ENCODE data around the gene TFPI.

TFPI gene

DNA sequence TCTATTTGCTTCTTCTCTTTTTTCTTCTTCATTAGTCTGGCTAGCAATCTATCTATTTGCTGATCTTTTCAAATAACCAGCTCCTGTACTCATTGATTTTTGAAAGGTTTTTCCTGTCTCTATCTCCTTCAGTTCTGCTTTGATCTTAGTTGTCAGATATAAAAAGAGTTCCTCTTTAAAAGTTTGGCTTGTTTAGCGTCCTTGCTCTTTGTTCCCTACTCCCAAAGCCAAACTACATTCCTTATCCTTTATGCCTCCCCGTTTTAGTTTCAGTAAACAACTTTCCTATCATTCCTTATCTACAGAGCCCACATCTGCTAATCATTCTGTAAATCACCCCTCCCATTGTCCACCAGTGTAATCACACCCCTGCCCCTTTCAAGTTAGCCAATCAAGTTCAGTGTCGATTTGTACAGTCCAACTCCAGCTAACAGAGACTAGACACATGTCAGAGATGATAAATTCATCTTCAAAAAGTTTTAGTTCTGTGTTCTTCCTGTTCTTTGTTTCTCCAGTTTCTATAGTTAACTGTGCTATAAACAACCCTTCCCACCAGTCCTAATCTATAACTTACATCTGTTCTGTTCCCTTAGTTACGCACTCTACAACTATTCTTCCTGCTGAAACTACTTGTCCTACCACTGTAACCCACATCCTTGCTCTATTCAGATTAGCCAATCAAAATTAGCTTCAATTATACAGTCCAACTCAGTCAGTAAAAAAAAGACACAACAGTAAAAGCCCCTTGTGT is 44.4 kb downstream of the TFPI start:
- H3K9ac ChIP-seq (ENCODE audit: low read length): no peak overlapping the region
- no peaks in the 10 kb centered on the region for H3K9me2 ChIP-seq (replicated peaks; ENCODE audit: insufficient read depth, low read length)
- no peaks in the 10 kb centered on the region for H3K9me3 ChIP-seq (ENCODE audit: insufficient read depth, low read length)
- no peaks in the 10 kb centered on the region for H3K36me3 ChIP-seq (ENCODE audit: low read length)
- H2AFZ ChIP-seq (ENCODE audit: low read depth, low read length, severe bottlenecking): no peak overlapping the region
- H3F3A ChIP-seq (ENCODE audit: insufficient read depth): no peaks in the 10 kb centered on the region
- H3K27me3 ChIP-seq (ENCODE audit: low read length): no peaks in the 10 kb centered on the region
- no peak overlapping the region for H3K4me2 ChIP-seq (ENCODE audit: low read depth, low read length, poor library complexity, severe bottlenecking)
- H3K4me3 ChIP-seq (ENCODE audit: insufficient read depth, low read length, poor library complexity, severe bottlenecking): no peak overlapping the region
- H3K27ac ChIP-seq (ENCODE audit: low read depth, low read length): no peak overlapping the region
- TF ChIP-seq, protein P1, sequence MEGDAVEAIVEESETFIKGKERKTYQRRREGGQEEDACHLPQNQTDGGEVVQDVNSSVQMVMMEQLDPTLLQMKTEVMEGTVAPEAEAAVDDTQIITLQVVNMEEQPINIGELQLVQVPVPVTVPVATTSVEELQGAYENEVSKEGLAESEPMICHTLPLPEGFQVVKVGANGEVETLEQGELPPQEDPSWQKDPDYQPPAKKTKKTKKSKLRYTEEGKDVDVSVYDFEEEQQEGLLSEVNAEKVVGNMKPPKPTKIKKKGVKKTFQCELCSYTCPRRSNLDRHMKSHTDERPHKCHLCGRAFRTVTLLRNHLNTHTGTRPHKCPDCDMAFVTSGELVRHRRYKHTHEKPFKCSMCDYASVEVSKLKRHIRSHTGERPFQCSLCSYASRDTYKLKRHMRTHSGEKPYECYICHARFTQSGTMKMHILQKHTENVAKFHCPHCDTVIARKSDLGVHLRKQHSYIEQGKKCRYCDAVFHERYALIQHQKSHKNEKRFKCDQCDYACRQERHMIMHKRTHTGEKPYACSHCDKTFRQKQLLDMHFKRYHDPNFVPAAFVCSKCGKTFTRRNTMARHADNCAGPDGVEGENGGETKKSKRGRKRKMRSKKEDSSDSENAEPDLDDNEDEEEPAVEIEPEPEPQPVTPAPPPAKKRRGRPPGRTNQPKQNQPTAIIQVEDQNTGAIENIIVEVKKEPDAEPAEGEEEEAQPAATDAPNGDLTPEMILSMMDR (IDR thresholded peaks at IDR 0.05; ENCODE audit: insufficient read depth, low read length, poor library complexity, severe bottlenecking): no peak
- TF ChIP-seq EZH2phosphoT487 (conservative IDR thresholded peaks at IDR 0.05; ENCODE audit: low read length): no peak
- no peaks in the 10 kb centered on the region for H3K79me2 ChIP-seq (ENCODE audit: insufficient read depth, low read length)
- H4K20me1 ChIP-seq (ENCODE audit: low read depth, low read length): no peaks in the 10 kb centered on the region

DNA sequence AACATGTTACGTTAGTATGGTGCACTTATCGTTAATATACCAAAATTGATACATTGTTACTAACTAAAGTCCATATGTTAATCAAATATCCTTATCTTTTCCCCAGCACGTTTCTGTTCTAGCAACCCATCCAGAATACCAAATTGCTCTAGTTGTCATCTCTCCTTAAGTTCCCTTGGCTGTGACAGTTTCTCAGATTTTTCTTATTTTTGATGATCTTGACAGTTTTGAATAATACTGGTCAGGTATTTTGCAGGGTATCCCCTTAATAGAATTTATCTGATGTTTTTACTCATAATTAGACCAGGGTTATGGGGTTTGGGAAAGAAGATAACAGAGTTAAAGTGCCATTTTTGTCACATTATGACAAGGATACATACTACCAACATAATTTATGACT is 47.8 kb downstream of the TFPI start:
- Histone ChIP-seq H3K79me2 (ENCODE audit: insufficient read depth, low read length) (no peaks in the 10 kb centered on the region), H3K36me3 (ENCODE audit: low read length) (no peaks in the 10 kb centered on the region), H3K27ac (ENCODE audit: low read depth, low read length) (no peak overlapping the region), H3K9me3 (ENCODE audit: insufficient read depth, low read length) (no peaks in the 10 kb centered on the region), H3K9ac (ENCODE audit: low read length) (no peak overlapping the region), H3K9me2 (replicated peaks; ENCODE audit: insufficient read depth, low read length) (no peaks in the 10 kb centered on the region), H3K4me2 (ENCODE audit: low read depth, low read length, poor library complexity, severe bottlenecking) (no peak overlapping the region), H4K20me1 (ENCODE audit: low read depth, low read length) (no peaks in the 10 kb centered on the region), H3K4me3 (ENCODE audit: insufficient read depth, low read length, poor library complexity, severe bottlenecking) (no peak overlapping the region), H3F3A (ENCODE audit: insufficient read depth) (no peaks in the 10 kb centered on the region), H3K27me3 (ENCODE audit: low read length) (no peaks in the 10 kb centered on the region), H2AFZ (ENCODE audit: low read depth, low read length, severe bottlenecking) (no peak overlapping the region)
- TF ChIP-seq EZH2phosphoT487 (conservative IDR thresholded peaks at IDR 0.05; ENCODE audit: low read length): no peak
- TF ChIP-seq, protein P1 (IDR thresholded peaks at IDR 0.05; ENCODE audit: insufficient read depth, low read length, poor library complexity, severe bottlenecking): no peak

DNA sequence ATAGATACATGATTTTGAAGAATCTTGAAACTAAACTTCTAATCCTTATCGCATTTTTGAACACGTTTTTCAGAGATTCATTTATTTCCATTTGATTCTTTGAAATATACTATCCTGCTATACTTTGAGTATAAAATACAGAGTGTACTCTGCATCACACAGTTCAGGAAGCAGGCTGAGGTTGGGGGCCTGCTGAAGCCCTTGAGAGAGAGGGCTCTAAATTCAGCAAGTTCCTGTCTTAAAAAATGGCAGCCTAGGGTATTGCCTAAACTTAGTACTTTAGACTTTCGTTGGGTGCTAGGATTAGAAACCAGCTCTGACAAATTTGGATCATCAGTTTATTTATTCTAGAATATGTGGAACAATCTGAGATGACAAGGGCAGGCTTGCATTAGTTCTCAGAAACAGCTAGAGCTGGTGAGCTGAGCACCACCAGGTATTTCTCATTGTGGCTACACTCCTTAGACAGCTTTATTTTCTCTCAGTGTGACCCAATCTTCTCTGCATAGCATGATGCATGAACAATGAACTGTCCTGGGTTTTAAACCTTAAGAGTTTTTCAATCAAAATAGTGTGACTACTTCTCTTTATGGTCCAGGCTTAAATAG is 49.1 kb downstream of the TFPI start:
- no peaks in the 10 kb centered on the region for H3K36me3 ChIP-seq (ENCODE audit: low read length)
- TF ChIP-seq, protein P1 (IDR thresholded peaks at IDR 0.05; ENCODE audit: insufficient read depth, low read length, poor library complexity, severe bottlenecking): no peak
- no peak for TF ChIP-seq EZH2phosphoT487 (conservative IDR thresholded peaks at IDR 0.05; ENCODE audit: low read length)
- H2AFZ ChIP-seq (ENCODE audit: low read depth, low read length, severe bottlenecking): no peak overlapping the region
- no peaks in the 10 kb centered on the region for H3K9me2 ChIP-seq (replicated peaks; ENCODE audit: insufficient read depth, low read length)
- no peak overlapping the region for H3K4me2 ChIP-seq (ENCODE audit: low read depth, low read length, poor library complexity, severe bottlenecking)
- no peaks in the 10 kb centered on the region for H3K27me3 ChIP-seq (ENCODE audit: low read length)
- H4K20me1 ChIP-seq (ENCODE audit: low read depth, low read length): no peaks in the 10 kb centered on the region
- H3K9ac ChIP-seq (ENCODE audit: low read length): no peak overlapping the region
- H3F3A ChIP-seq (ENCODE audit: insufficient read depth): no peaks in the 10 kb centered on the region
- no peaks in the 10 kb centered on the region for H3K79me2 ChIP-seq (ENCODE audit: insufficient read depth, low read length)
- H3K4me3 ChIP-seq (ENCODE audit: insufficient read depth, low read length, poor library complexity, severe bottlenecking): no peak overlapping the region
- no peak overlapping the region for H3K27ac ChIP-seq (ENCODE audit: low read depth, low read length)
- H3K9me3 ChIP-seq (ENCODE audit: insufficient read depth, low read length): no peaks in the 10 kb centered on the region

Data from SU-DHL-6 (cell line).